ENCODE measurements around the gene HACD2.

DNA sequence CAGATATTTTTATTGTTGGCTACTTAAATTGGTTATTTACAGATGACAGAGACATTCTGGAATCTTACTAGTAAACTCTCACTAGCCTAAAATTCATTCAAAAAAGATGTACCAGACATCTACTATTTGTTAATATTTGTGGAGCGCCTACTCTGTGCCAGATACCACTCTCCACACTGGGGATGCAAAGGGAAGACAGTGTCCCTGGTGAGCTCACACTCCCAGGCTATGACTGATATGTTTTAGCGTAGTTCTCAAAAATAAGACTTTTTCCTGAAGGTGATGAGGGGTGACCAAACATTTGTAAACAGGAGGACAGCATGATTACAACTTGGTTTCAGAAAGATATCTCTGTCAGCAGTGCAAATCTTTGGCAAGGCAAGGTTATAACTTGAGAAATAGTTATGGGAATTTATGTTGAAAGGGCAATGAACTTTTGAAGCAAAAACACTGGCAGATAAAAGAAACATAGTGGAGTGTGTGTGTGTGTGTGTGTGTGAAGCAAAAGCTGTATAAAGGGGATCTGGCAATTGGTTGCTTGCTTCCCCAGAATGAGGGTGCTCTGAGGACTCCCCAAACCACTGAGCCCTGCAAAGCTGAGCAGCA is 51.2 kb downstream of the HACD2 start:
- TF ChIP-seq, protein P1, sequence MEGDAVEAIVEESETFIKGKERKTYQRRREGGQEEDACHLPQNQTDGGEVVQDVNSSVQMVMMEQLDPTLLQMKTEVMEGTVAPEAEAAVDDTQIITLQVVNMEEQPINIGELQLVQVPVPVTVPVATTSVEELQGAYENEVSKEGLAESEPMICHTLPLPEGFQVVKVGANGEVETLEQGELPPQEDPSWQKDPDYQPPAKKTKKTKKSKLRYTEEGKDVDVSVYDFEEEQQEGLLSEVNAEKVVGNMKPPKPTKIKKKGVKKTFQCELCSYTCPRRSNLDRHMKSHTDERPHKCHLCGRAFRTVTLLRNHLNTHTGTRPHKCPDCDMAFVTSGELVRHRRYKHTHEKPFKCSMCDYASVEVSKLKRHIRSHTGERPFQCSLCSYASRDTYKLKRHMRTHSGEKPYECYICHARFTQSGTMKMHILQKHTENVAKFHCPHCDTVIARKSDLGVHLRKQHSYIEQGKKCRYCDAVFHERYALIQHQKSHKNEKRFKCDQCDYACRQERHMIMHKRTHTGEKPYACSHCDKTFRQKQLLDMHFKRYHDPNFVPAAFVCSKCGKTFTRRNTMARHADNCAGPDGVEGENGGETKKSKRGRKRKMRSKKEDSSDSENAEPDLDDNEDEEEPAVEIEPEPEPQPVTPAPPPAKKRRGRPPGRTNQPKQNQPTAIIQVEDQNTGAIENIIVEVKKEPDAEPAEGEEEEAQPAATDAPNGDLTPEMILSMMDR (IDR thresholded peaks at IDR 0.05), result no peak
- TF ChIP-seq POLR2A (IDR thresholded peaks at IDR 0.05), result no peak

Measured in testis (tissue), 2 donors.